IMR-90 (cell line): ENCODE results near the gene WDR74. TPM values are rescaled to one million over a fixed set of nuclear protein-coding genes. Genes with fewer than 3 reads are reported as not detected.
"Not testable (repeated sequence)": the region's sequence is repeated elsewhere in the genome, so short reads cannot be mapped to it uniquely, and the experiment has no call there.

ENCODE experiments used
- ATAC-seq: fragments of 200-7000 bp; cut with Tn5 transposase; 2 replicates; pipeline ENCODE4 v1.9.1; 2020; ENCODE audit warnings: low read depth, mild to moderate bottlenecking, moderate library complexity
- BruUV-seq: library from RNA; stranded (reverse); fragments of 400-500 nt; replicated peaks from 2 replicates; lab custom pipeline; 2021; lab: Mats Ljungman, UMichigan
- CTCF ChIA-PET: fragments of 300-600 bp; formaldehyde crosslinking; extraction: SDS; loops from one replicate; lab custom pipeline; 2021; ENCODE audit warnings: antibody characterized with exemption; lab: Yijun Ruan, JAX
- POLR2A ChIA-PET: fragments of 300-600 bp; sonication (Branson Sonifier 250); formaldehyde crosslinking; loops from one replicate; lab custom pipeline; 2022; ENCODE audit warnings: antibody characterized with exemption; ENCODE audit not compliant: unreplicated experiment; lab: Charles Lee
- DNase-seq: peaks from one replicate; pipeline ENCODE4 v3.0.0; 2013
- H2AFZ ChIP-seq: replicated peaks from 2 replicates; pipeline ENCODE3; 2013; ENCODE audit warnings: low read length, mild to moderate bottlenecking; ENCODE audit not compliant: poor library complexity
- H2AK5ac ChIP-seq: 2 replicates; pipeline ENCODE4 v1.6.1; 2013; ENCODE audit warnings: low read depth, low read length, inconsistent platforms
- H2AK9ac ChIP-seq: replicated peaks from 2 replicates; pipeline ENCODE3; 2013; ENCODE audit warnings: mild to moderate bottlenecking, low read depth, low read length, moderate library complexity; ENCODE audit not compliant: poor library complexity
- H2BK120ac ChIP-seq: 2 replicates; pipeline ENCODE4 v1.6.1; 2013; ENCODE audit warnings: low read depth, low read length, inconsistent platforms
- H2BK15ac ChIP-seq: 3 replicates; pipeline ENCODE4 v1.6.1; 2013; ENCODE audit warnings: low read depth, low read length, inconsistent platforms
- H2BK20ac ChIP-seq: 2 replicates; pipeline ENCODE4 v1.6.1; 2013; ENCODE audit warnings: low read depth, mild to moderate bottlenecking, inconsistent platforms, low read length, moderate library complexity
- H2BK5ac ChIP-seq: 2 replicates; pipeline ENCODE4 v1.6.1; 2013; ENCODE audit warnings: mild to moderate bottlenecking, low read depth, low read length, inconsistent platforms; ENCODE audit not compliant: poor library complexity, severe bottlenecking
- H3K14ac ChIP-seq: replicated peaks from 2 replicates; pipeline ENCODE4 v1.6.1; 2013; ENCODE audit warnings: low read depth, low read length, inconsistent platforms
- H3K18ac ChIP-seq: 2 replicates; pipeline ENCODE4 v1.6.1; 2013; ENCODE audit warnings: low read depth, low read length, control low read depth
- H3K23ac ChIP-seq: 2 replicates; pipeline ENCODE4 v1.6.1; 2013; ENCODE audit warnings: low read depth, low read length, inconsistent platforms
- H3K27ac ChIP-seq: 2 replicates; pipeline ENCODE4 v1.5.1; 2013; ENCODE audit warnings: mild to moderate bottlenecking, control low read depth, low read length; ENCODE audit not compliant: insufficient read depth
- H3K27me3 ChIP-seq: 2 replicates; pipeline ENCODE4 v1.6.1; 2013; ENCODE audit warnings: low read length; ENCODE audit not compliant: control insufficient read depth, insufficient read depth
- H3K36me3 ChIP-seq: 2 replicates; pipeline ENCODE4 v1.6.1; 2013; ENCODE audit warnings: low read length, mixed read lengths; ENCODE audit not compliant: control insufficient read depth, insufficient read depth
- H3K4ac ChIP-seq: 2 replicates; pipeline ENCODE4 v1.6.1; 2013; ENCODE audit warnings: low read depth, low read length, inconsistent platforms
- H3K4me1 ChIP-seq: 2 replicates; pipeline ENCODE4 v1.6.1; 2013; ENCODE audit warnings: low read length, mixed read lengths; ENCODE audit not compliant: control insufficient read depth, insufficient read depth
- H3K4me2 ChIP-seq: 2 replicates; pipeline ENCODE4 v1.6.1; 2013; ENCODE audit warnings: low read depth, mild to moderate bottlenecking, control low read depth, low read length, moderate library complexity
- H3K4me3 ChIP-seq: 2 replicates; pipeline ENCODE4 v1.5.1; 2013; ENCODE audit warnings: low read depth, mild to moderate bottlenecking, control low read depth, low read length, moderate library complexity; ENCODE audit not compliant: insufficient read depth
- H3K56ac ChIP-seq: 2 replicates; pipeline ENCODE4 v1.6.1; 2013; ENCODE audit warnings: low read length, inconsistent platforms; ENCODE audit not compliant: insufficient read depth; ENCODE audit errors: extremely low read depth
- H3K79me1 ChIP-seq, 2 experiments: 2 replicates each; pipeline ENCODE4 v1.6.1; 2013; ENCODE audit warnings: low read length in 2 of 2, inconsistent platforms in 1 of 2, low read depth in 1 of 2
- H3K9ac ChIP-seq: 2 replicates; pipeline ENCODE4 v1.6.1; 2013; ENCODE audit warnings: low read depth, low read length, control low read depth
- H3K9me1 ChIP-seq: 2 replicates; pipeline ENCODE4 v1.6.1; 2013; ENCODE audit warnings: low read length, inconsistent platforms; ENCODE audit not compliant: insufficient read depth
- H3K9me3 ChIP-seq: 2 replicates; pipeline ENCODE4 v1.6.1; 2013; ENCODE audit warnings: low read length; ENCODE audit not compliant: control insufficient read depth, insufficient read depth
- H4K20me1 ChIP-seq: 2 replicates; pipeline ENCODE4 v1.6.1; 2013; ENCODE audit warnings: low read length, inconsistent platforms; ENCODE audit not compliant: insufficient read depth
- H4K5ac ChIP-seq: 2 replicates; pipeline ENCODE4 v1.6.1; 2013; ENCODE audit warnings: mild to moderate bottlenecking, low read depth, low read length, control low read depth
- H4K8ac ChIP-seq, 2 experiments: 2 replicates each; pipeline ENCODE4 v1.6.1; 2013; ENCODE audit warnings: low read depth in 2 of 2, low read length in 2 of 2, control low read depth in 1 of 2, inconsistent platforms in 1 of 2
- H4K91ac ChIP-seq: 2 replicates; pipeline ENCODE4 v1.6.1; 2013; ENCODE audit warnings: low read depth, low read length, inconsistent platforms; ENCODE audit not compliant: insufficient read depth
- WGBS, 2 experiments: methylation state at CpG; one replicate each; pipeline versions ENCODE4 v1.1.5 to v1.1.7; 2013; ENCODE audit warnings: missing lambda C conversion rate in 2 of 2; ENCODE audit not compliant: insufficient read length in 1 of 2; ENCODE audit errors: extremely low coverage in 2 of 2; 5-methylcytosine and 5-hydroxymethylcytosine counted together
- dilution Hi-C: fragments of 300-500 bp; cut with HindIII; formaldehyde crosslinking; loops from one replicate; pipeline ENCODE4 v1.14.3; 2018; ENCODE audit warnings: low sequenced_read_pairs; ENCODE audit not compliant: unreplicated experiment
- in situ Hi-C: fragments of 300-500 bp; cut with MboI; formaldehyde crosslinking; loops from 3 replicates; pipeline ENCODE4 v1.14.3; 2019; ENCODE audit warnings: low sequenced_read_pairs, inconsistent platforms, mixed read lengths
- intact Hi-C: fragments of 100-400 bp; cut with micrococcal nuclease; formaldehyde crosslinking; loops from 2 replicates; pipeline ENCODE4 v1.10.0; 2022
- polyA plus RNA-seq, 3 experiments: library from polyadenylated mRNA; depleted of rRNA; stranded (reverse); fragments of >200 nt; gene quantifications; 2 replicates each; pipeline ENCODE4 v1.2.3, GENCODE V29; 2012; ENCODE audit warnings: low replicate concordance in 1 of 3
- total RNA-seq: library from RNA; depleted of rRNA; stranded (reverse); fragments of >200 nt; gene quantifications from 2 replicates; pipeline ENCODE4 v1.2.3, GENCODE V29; 2012

Gene WDR74
- total and polyA plus RNA-seq, 2 of the 4 experiments (the other 2 are of a cell fraction) = 38.4 to 44.3 TPM

DNA sequence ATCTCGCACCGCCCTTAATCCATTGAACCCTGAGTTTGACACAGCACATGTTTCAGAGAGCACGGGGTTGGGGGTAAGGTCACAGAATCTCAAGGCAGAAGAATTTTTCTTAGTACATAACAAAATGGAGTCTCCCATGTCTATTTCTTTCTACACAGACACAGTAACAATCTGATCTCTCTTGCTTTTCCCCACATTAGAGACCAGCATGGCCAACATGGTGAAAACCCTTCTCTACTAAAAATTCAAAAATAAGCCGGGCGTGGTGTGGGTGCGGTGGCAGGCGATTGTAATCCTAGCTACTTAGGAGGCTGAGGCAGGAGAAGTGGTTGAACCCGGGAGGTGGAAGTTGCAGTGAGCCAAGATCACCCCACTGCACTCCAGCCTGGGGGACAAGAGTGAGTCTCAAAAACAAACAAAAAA lies 19.9 kb upstream of the WDR74 start:
- H3K4ac ChIP-seq, H2BK20ac ChIP-seq, intact Hi-C loops, ATAC-seq, H4K5ac ChIP-seq, H3K36me3 ChIP-seq, H3K9ac ChIP-seq, H3K9me1 ChIP-seq, H4K91ac ChIP-seq, H2AK9ac ChIP-seq, H3K4me2 ChIP-seq, dilution Hi-C loops, H3K23ac ChIP-seq, H3K27ac ChIP-seq, POLR2A ChIA-PET, CTCF ChIA-PET, H4K8ac ChIP-seq, H3K18ac ChIP-seq, H2AK5ac ChIP-seq, H3K27me3 ChIP-seq, H3K4me3 ChIP-seq, H2BK120ac ChIP-seq, DNase-seq, H3K4me1 ChIP-seq, H3K9me3 ChIP-seq, H2AFZ ChIP-seq, H3K56ac ChIP-seq, BruUV-seq, H3K14ac ChIP-seq, H2BK5ac ChIP-seq, H2BK15ac ChIP-seq: not testable (repeated sequence)
- in situ Hi-C loops = loop anchor here (25.0 kb wide), 1 partner anchor 472 kb away; no protein-coding TSS in a partner anchor
- peaks cover 12 to 31% of the 10 kb centered on the region in 2 experiments; a peak in 2 of 4 replicates for H3K79me1 ChIP-seq
- 100% methylated on average over 4 of the region's 8 CpGs; no CpG with 5 or more reads in 1 of the 2 experiments for WGBS, 2 experiments
- H4K20me1 ChIP-seq = peaks cover 14% of the 10 kb centered on the region
